Muscle of leg (tissue), 11 donors: ENCODE measurements around the gene PALM2AKAP2. TPM values are rescaled to one million over a fixed set of nuclear protein-coding genes. Genes with fewer than 3 reads are reported as not detected.

Experiments used
- DNase-seq: peaks from one replicate; pipeline ENCODE4 v3.0.0; 2013
- H3K27ac ChIP-seq: one replicate; pipeline ENCODE4 v1.5.1; 2013; ENCODE audit warnings: mild to moderate bottlenecking, low read length, control low read depth
- H3K27me3 ChIP-seq: one replicate; pipeline ENCODE4 v1.6.1; 2013; ENCODE audit warnings: low read length; ENCODE audit not compliant: control insufficient read depth, insufficient read depth
- H3K36me3 ChIP-seq: one replicate; pipeline ENCODE4 v1.6.1; 2013; ENCODE audit warnings: low read length; ENCODE audit not compliant: control insufficient read depth, insufficient read depth
- H3K4me1 ChIP-seq: one replicate; pipeline ENCODE4 v1.6.1; 2013; ENCODE audit warnings: low read length; ENCODE audit not compliant: control insufficient read depth, insufficient read depth
- H3K4me3 ChIP-seq: one replicate; pipeline ENCODE4 v1.5.1; 2013; ENCODE audit warnings: low read length, control low read depth
- H3K9me3 ChIP-seq: replicated peaks from 2 replicates; pipeline ENCODE4 v1.6.1; 2013; ENCODE audit warnings: low read depth, low read length; ENCODE audit not compliant: control insufficient read depth
- WGBS: methylation state at CpG from one replicate; pipeline ENCODE4 v1.1.5; 2013; ENCODE audit warnings: missing lambda C conversion rate; ENCODE audit not compliant: insufficient coverage; 5-methylcytosine and 5-hydroxymethylcytosine counted together
- polyA plus RNA-seq, 8 donors: library from polyadenylated mRNA; unstranded; fragments of 120-200 nt; gene quantifications; one replicate each; pipeline versions ENCODE4 v1.2.1 to v1.2.3, GENCODE V29; 2013; ENCODE audit warnings: inconsistent platforms in 1 of 8, low replicate concordance in 1 of 8; ENCODE audit not compliant: insufficient read length in 8 of 8, insufficient read depth in 1 of 8
- total RNA-seq: library from RNA; stranded (reverse); fragments of 120-200 nt; gene quantifications from one replicate; pipeline ENCODE4 v1.2.4, GENCODE V29; 2013

The PALM2AKAP2 gene
- total and polyA plus RNA-seq, 9 donors = 12.5 to 35.2 (median 27.8) TPM

GRCh38 chr9:109745335-109746283 is 34.4 kb upstream of the PALM2AKAP2 start:
- Histone ChIP-seq H3K4me1 (peaks cover 14% of the 10 kb centered on the region), H3K4me3 (no peak overlapping the region), H3K27ac (no peak overlapping the region), H3K36me3 (no peaks in the 10 kb centered on the region), H3K9me3 (no peaks in the 10 kb centered on the region), H3K27me3 (no peaks in the 10 kb centered on the region)
- 7% methylated on average over 6 of the region's 11 CpGs for WGBS
- peak; percentile 76 for DNase-seq

- WGBS = 20% methylated on average over 1 of the region's 7 CpGs
- H3K27me3 ChIP-seq = no peaks in the 10 kb centered on the region
- H3K27ac ChIP-seq = no peak overlapping the region
- DNase-seq = peak; percentile 37
- H3K4me1 ChIP-seq = peaks cover 4% of the 10 kb centered on the region
- H3K9me3 ChIP-seq = no peaks in the 10 kb centered on the region
- no peaks in the 10 kb centered on the region for H3K36me3 ChIP-seq
- no peak overlapping the region for H3K4me3 ChIP-seq
Measured at GRCh38 chr9:109751253-109751652, 28.7 kb upstream of the PALM2AKAP2 start.

DNA sequence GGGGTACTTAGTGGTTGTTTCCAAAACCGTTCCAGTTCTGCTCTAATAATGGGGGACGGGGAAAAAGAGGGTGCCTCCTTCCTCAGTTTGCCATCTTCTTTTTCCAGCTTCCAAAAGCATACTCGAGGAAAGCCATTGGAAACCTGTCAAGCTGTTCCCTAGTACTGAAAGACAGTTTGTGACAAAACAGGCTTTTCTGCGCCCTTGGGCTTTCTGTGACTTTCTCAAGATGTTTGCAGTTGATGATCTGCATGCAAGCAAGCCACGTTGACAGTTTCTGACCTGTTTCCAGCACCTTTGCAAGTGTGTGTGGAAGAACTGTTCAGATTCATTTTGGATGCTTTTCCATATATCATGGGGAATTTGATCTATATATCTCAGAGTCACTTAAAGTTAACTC is 26.7 kb upstream of the PALM2AKAP2 start:
- Histone ChIP-seq H3K4me3 (no peak overlapping the region), H3K36me3 (no peaks in the 10 kb centered on the region), H3K27me3 (no peaks in the 10 kb centered on the region), H3K9me3 (no peaks in the 10 kb centered on the region), H3K4me1 (peaks cover 4% of the 10 kb centered on the region), H3K27ac (no peak overlapping the region)
- WGBS = 83% methylated on average over 2 of the region's 5 CpGs
- DNase-seq = no peak

DNA sequence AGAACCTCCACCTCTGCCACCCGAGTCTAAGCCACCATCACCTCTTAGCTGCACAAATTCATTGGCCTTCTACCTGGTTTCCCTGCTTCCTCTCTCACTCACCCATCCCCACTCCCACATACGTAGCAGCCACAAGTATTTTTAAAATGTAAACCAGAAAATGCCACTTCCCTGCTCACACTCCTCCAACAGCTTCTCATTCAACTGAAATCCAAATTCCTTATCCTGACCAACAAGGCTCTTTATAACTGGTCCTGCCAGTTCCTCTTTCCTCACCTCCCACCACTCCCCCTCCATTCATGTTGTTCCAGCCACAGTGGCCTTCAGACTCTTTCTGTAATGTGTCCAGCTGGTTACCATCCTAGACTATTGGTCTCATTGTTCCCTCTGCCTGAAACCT is 25.0 kb upstream of the PALM2AKAP2 start:
- Histone ChIP-seq H3K4me3 (no peak overlapping the region), H3K4me1 (peaks cover 4% of the 10 kb centered on the region), H3K9me3 (no peaks in the 10 kb centered on the region), H3K27me3 (no peaks in the 10 kb centered on the region), H3K36me3 (no peaks in the 10 kb centered on the region), H3K27ac (no peak overlapping the region)
- 92% methylated on average over 2 of the region's 2 CpGs for WGBS
- DNase-seq = no peak

GRCh38 chr9:109759589-109759988 is 20.4 kb upstream of the PALM2AKAP2 start:
- H3K9me3 ChIP-seq = no peaks in the 10 kb centered on the region
- no peak for DNase-seq
- no peaks in the 10 kb centered on the region for H3K4me1 ChIP-seq
- no peak overlapping the region for H3K27ac ChIP-seq
- H3K4me3 ChIP-seq = no peak overlapping the region
- H3K27me3 ChIP-seq = no peaks in the 10 kb centered on the region
- no CpG with 5 or more reads among the region's 3 CpGs for WGBS
- H3K36me3 ChIP-seq = no peaks in the 10 kb centered on the region

GRCh38 chr9:109765278-109765677 is 14.7 kb upstream of the PALM2AKAP2 start:
- Histone ChIP-seq H3K4me3 (no peak overlapping the region), H3K27ac (no peak overlapping the region), H3K27me3 (no peaks in the 10 kb centered on the region), H3K36me3 (no peaks in the 10 kb centered on the region), H3K4me1 (peaks cover 7% of the 10 kb centered on the region), H3K9me3 (no peaks in the 10 kb centered on the region)
- WGBS = 100% methylated on average over 1 of the region's 2 CpGs
- DNase-seq = no peak

- 55% methylated on average over 3 of the region's 3 CpGs for WGBS
- Histone ChIP-seq H3K9me3 (no peaks in the 10 kb centered on the region), H3K4me3 (no peak overlapping the region), H3K27ac (no peak overlapping the region), H3K4me1 (peaks cover 7% of the 10 kb centered on the region), H3K27me3 (no peaks in the 10 kb centered on the region), H3K36me3 (no peaks in the 10 kb centered on the region)
- DNase-seq = no peak
Measured at GRCh38 chr9:109765830-109766229, 14.2 kb upstream of the PALM2AKAP2 start.

GRCh38 chr9:109766351-109766750 is 13.6 kb upstream of the PALM2AKAP2 start:
- WGBS = 100% methylated on average over 1 of the region's 2 CpGs
- Histone ChIP-seq H3K9me3 (no peaks in the 10 kb centered on the region), H3K27me3 (no peaks in the 10 kb centered on the region), H3K27ac (no peak overlapping the region), H3K4me3 (no peak overlapping the region), H3K4me1 (peaks cover 11% of the 10 kb centered on the region), H3K36me3 (no peaks in the 10 kb centered on the region)
- DNase-seq = no peak

DNA sequence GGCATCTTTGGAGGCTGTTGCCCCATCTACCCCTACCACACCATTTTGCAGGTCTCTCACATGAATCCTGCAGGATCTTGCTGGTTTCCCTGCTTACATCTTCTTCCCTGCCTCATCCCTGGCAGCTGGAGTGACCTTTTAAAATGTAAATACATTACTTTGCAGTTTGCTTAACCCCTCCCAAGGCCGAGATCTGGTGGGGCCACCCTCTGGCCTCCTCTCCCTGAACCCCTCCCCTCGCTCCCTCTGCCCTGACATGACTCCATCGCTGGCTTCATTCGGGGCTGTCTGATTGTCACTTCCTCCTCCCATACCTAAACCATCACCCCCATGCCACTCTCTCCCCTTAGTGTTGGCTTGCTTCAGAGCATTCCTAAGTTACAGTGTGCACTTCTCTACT is 12.6 kb upstream of the PALM2AKAP2 start:
- no peak overlapping the region for H3K27ac ChIP-seq
- 28% methylated on average over 4 of the region's 4 CpGs for WGBS

DNA sequence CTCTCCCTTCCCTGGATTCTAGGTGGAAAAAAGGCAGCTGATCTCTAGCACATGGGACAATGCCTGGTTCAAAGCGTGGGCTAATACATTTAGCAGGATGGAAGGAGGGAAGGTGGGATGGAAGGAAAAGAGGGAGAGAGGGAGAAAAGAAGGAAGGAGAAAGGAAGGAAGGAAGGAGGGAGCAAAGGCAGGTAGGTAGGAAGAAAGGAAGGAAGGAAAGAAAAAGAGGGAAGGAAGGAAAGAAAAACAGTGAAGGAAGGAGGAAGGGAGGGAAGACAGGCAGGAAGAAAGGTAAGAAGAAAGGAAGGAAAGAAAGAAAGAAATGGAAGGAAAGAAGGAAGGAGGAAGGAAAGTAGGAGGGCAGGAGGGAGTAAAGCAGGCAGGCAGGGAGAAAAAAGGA is 12.2 kb upstream of the PALM2AKAP2 start:
- Histone ChIP-seq H3K4me1 (peaks cover 22% of the 10 kb centered on the region), H3K27me3 (no peaks in the 10 kb centered on the region), H3K9me3 (no peaks in the 10 kb centered on the region), H3K36me3 (no peaks in the 10 kb centered on the region), H3K27ac (no peak overlapping the region), H3K4me3 (no peak overlapping the region)
- DNase-seq = no peak
- 40% methylated on average over 1 of the region's 1 CpG for WGBS

More for the DNA sequence above, 12.6 kb upstream of the PALM2AKAP2 start:
- H3K27me3 ChIP-seq = no peaks in the 10 kb centered on the region
- no peak overlapping the region for H3K4me3 ChIP-seq
- DNase-seq = no peak
- H3K9me3 ChIP-seq = no peaks in the 10 kb centered on the region
- no peaks in the 10 kb centered on the region for H3K36me3 ChIP-seq
- peaks cover 20% of the 10 kb centered on the region for H3K4me1 ChIP-seq
